ENCODE results near the gene AHCYL2.
"Not testable (repeated sequence)": the region's sequence is repeated elsewhere in the genome, so short reads cannot be mapped to it uniquely, and the experiment has no call there.

AHCYL2 gene

DNA sequence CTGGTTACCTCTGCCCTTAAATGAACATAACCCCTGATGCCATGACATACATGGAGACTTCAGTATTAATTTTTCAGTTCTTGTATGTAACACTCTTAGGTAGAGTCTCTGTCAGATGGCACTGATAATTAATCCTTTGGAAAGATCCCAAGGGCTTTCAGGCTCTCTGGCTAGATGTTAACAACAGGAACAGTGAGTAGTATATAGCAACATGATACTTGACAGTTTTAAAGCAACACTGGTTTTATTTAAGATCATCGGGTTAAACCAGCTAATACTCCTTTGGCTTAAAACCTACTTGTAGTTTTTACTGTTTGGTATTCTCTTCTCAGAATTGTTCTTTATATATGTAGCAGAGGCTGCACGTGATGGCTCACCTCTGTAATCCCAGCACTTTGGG lies 27.3 kb downstream of the AHCYL2 start:
- Histone ChIP-seq H3K4me3 (ENCODE audit: low read depth, low read length) (no peak overlapping the region), H3K9ac (ENCODE audit: low read length) (no peak overlapping the region), H3K36me3 (ENCODE audit: control insufficient read depth, insufficient read depth, low read length) (no peaks in the 10 kb centered on the region), H3K9me3 (ENCODE audit: control insufficient read depth, insufficient read depth, low read depth, low read length) (no peaks in the 10 kb centered on the region), H3K27me3 (ENCODE audit: control insufficient read depth, insufficient read depth, low read length) (no peaks in the 10 kb centered on the region), H3K4me1 (ENCODE audit: control insufficient read depth, insufficient read depth, low read length) (peaks cover 5% of the 10 kb centered on the region; the same call in 1 of the 2 replicates), H3K27ac (ENCODE audit: low read depth, low read length) (no peak overlapping the region)

DNA sequence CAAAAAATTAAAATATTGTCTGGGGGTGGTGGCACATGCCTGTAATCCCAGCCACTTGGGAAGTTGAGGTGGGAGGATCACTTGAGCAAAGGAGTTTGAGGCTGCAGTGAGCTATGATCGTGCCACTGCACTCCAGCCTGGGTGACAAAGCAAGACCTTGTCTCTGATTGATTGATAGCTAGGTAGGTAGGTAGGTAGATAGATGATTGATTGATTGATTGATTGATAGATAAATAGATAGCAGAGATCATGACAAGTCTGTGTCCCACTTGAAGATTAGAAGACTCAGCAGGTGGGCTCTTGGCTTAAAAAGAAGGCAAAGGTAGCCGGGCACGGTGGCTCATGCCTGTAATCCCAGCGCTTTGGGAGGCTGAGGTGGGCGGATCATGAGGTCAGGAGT lies 27.8 kb downstream of the AHCYL2 start:
- H3K27ac ChIP-seq (ENCODE audit: low read depth, low read length) = not testable (repeated sequence)

DNA sequence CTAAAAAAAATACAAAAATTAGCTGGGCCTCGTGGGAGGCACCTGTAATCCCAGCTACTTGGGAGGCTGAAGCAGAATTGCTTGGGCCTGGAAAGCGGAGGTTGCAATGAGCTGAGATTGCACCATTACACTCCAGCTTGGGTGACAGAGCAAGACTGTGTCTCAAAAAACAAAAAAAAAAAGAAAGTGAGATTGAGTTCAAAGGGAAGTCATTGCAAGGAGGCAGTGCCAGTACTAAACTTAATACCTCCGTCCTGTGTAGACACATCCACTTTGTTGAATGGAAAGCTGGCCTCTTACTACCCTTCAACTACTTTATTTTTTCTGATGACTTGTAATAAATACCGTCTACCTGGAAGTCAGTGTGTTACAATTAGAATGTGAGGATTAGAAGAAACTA lies 31.0 kb downstream of the AHCYL2 start:
- Histone ChIP-seq H3K9me3 (ENCODE audit: control insufficient read depth, insufficient read depth, low read depth, low read length) (no peaks in the 10 kb centered on the region), H3K4me3 (ENCODE audit: low read depth, low read length) (no peak overlapping the region), H3K9ac (ENCODE audit: low read length) (no peak overlapping the region), H3K27ac (ENCODE audit: low read depth, low read length) (no peak overlapping the region), H3K36me3 (ENCODE audit: control insufficient read depth, insufficient read depth, low read length) (no peaks in the 10 kb centered on the region), H3K27me3 (ENCODE audit: control insufficient read depth, insufficient read depth, low read length) (no peaks in the 10 kb centered on the region), H3K4me1 (ENCODE audit: control insufficient read depth, insufficient read depth, low read length) (peaks cover 33% of the 10 kb centered on the region)

More for the DNA sequence above, 27.8 kb downstream of the AHCYL2 start:
- peaks cover 10% of the 10 kb centered on the region for H3K4me1 ChIP-seq (ENCODE audit: control insufficient read depth, insufficient read depth, low read length)
- not testable (repeated sequence) for H3K27me3 ChIP-seq (ENCODE audit: control insufficient read depth, insufficient read depth, low read length); H3K4me3 ChIP-seq (ENCODE audit: low read depth, low read length); H3K9ac ChIP-seq (ENCODE audit: low read length); H3K36me3 ChIP-seq (ENCODE audit: control insufficient read depth, insufficient read depth, low read length); H3K9me3 ChIP-seq (ENCODE audit: control insufficient read depth, insufficient read depth, low read depth, low read length)

DNA sequence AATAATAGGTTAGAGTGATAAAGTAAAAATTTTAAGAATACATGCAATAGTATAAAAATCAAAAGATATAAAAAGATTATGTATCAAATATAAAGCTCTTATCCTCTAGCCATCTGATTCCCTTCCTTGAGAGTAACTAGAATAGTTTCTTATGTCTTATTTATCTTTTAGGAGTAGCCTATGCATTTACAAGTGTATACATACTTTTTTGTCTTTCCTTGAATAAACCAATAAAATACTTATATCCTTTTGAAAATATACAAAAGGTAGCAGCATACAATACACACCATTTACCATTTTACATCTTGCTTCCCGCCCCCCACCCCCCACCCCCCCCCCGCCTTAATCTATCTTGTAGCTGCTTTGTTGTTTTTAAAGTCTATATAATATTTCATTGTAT lies 31.4 kb downstream of the AHCYL2 start:
- H3K9ac ChIP-seq (ENCODE audit: low read length) = no peak overlapping the region
- H3K27me3 ChIP-seq (ENCODE audit: control insufficient read depth, insufficient read depth, low read length) = no peaks in the 10 kb centered on the region
- no peaks in the 10 kb centered on the region for H3K36me3 ChIP-seq (ENCODE audit: control insufficient read depth, insufficient read depth, low read length)
- H3K4me3 ChIP-seq (ENCODE audit: low read depth, low read length) = no peak overlapping the region
- no peaks in the 10 kb centered on the region for H3K9me3 ChIP-seq (ENCODE audit: control insufficient read depth, insufficient read depth, low read depth, low read length)
- no peak overlapping the region for H3K27ac ChIP-seq (ENCODE audit: low read depth, low read length)
- peaks cover 33% of the 10 kb centered on the region for H3K4me1 ChIP-seq (ENCODE audit: control insufficient read depth, insufficient read depth, low read length)

DNA sequence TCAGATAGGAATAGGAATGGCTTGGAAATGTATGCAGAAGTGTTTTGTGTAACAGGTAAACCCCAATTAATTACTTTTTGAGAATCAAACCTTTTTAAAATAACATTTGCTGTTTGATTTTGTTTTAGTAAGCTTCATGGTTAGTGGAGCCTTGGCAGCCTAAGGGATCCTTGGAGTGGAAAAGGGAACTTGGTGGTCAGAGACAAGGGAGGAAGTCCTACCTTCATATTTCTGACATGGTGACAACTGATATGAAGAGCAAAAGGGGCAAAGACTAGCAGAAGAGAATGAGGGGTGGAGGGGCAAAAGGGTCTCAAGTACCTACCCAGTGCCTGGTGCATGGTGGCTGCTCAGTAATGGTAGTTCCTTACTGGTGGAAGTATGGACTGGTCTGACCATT lies 32.3 kb downstream of the AHCYL2 start:
- Histone ChIP-seq H3K4me3 (ENCODE audit: low read depth, low read length) (no peak overlapping the region), H3K27ac (ENCODE audit: low read depth, low read length) (no peak overlapping the region), H3K36me3 (ENCODE audit: control insufficient read depth, insufficient read depth, low read length) (no peaks in the 10 kb centered on the region), H3K9ac (ENCODE audit: low read length) (no peak overlapping the region), H3K4me1 (ENCODE audit: control insufficient read depth, insufficient read depth, low read length) (peaks cover 35% of the 10 kb centered on the region), H3K9me3 (ENCODE audit: control insufficient read depth, insufficient read depth, low read depth, low read length) (no peaks in the 10 kb centered on the region), H3K27me3 (ENCODE audit: control insufficient read depth, insufficient read depth, low read length) (no peaks in the 10 kb centered on the region)

DNA sequence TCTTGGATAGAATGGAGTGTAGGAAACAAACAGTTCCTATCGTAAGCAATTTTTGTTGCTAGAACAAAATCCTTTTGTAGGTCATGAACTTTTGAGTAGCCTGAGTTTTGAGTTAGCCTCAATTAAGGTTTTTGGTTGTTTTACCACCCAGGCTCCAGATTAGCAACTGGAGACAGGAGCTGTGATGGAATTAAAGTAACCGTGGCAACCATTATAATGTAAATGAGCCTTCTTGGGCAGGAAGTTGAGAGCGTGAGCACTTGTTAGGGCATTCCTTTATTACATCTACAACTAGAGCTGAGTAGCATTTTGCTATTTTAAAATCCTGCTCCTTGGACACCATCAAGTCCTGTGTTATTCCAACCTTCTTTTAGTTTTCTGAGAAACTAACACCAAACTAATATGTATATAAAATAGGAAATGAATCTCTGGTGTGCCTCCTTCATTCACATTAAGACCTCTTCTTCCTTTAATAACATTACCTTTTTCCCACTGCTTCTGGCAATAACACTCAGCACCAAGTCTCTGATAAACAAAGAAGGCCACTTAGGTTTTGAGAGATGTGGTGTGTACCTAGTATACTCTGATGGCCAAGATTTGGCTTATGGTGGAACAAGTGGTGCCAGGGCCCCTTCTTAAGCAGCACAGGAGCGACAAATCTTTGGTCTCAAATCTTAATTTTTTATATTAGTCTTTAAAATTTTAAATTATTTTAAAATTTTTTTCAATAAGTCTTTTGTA lies 34.0 kb downstream of the AHCYL2 start:
- Histone ChIP-seq H3K4me3 (ENCODE audit: low read depth, low read length) (peak overlapping the region; percentile 41), H3K9me3 (ENCODE audit: control insufficient read depth, insufficient read depth, low read depth, low read length) (no peaks in the 10 kb centered on the region), H3K27me3 (ENCODE audit: control insufficient read depth, insufficient read depth, low read length) (no peaks in the 10 kb centered on the region), H3K9ac (ENCODE audit: low read length) (no peak overlapping the region), H3K4me1 (ENCODE audit: control insufficient read depth, insufficient read depth, low read length) (peaks cover 45% of the 10 kb centered on the region), H3K27ac (ENCODE audit: low read depth, low read length) (peak overlapping the region; percentile 77), H3K36me3 (ENCODE audit: control insufficient read depth, insufficient read depth, low read length) (no peaks in the 10 kb centered on the region)

DNA sequence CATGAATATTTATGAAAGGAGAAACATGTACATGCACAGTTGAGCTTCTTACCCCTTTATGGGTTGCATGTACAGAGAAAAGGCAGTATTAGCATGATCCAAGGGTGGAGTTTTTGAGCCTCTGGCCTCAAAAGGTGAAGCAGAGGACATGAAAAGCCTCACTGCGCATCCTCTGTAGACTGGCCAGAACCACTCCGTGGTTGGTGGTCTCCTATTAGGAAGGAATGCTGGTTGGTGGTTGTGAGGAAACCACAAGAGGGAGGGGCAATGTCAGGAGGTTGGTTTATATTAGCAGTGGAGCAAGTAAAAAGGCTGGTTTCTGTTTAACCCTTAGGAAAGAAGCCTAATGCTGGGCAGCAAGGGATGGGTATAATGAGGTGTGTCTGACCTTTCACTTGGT lies 37.5 kb downstream of the AHCYL2 start:
- Histone ChIP-seq H3K27ac (ENCODE audit: low read depth, low read length) (no peak overlapping the region), H3K36me3 (ENCODE audit: control insufficient read depth, insufficient read depth, low read length) (no peaks in the 10 kb centered on the region), H3K4me3 (ENCODE audit: low read depth, low read length) (no peak overlapping the region), H3K9ac (ENCODE audit: low read length) (no peak overlapping the region), H3K4me1 (ENCODE audit: control insufficient read depth, insufficient read depth, low read length) (peaks cover 51% of the 10 kb centered on the region), H3K27me3 (ENCODE audit: control insufficient read depth, insufficient read depth, low read length) (no peaks in the 10 kb centered on the region), H3K9me3 (ENCODE audit: control insufficient read depth, insufficient read depth, low read depth, low read length) (no peaks in the 10 kb centered on the region)

DNA sequence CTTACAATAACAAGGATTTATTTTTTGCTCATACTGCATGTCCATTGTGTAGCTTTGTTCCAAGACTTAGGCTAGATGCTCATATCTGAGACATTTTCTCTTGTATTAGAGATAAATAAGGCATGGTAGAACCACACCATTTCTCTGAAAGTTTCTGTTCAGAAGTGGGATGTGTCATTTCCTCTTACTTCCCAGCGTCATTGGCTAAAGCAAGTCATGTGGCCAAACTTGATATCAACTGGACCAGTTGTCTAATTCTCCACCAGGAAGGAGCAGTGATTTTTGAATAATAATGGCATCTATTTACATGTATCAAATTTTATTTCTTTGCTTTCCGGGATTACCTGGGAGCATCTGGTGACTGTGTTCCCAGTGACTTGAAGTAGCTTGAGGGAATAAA lies 38.3 kb downstream of the AHCYL2 start:
- Histone ChIP-seq H3K27me3 (ENCODE audit: control insufficient read depth, insufficient read depth, low read length) (no peaks in the 10 kb centered on the region), H3K9me3 (ENCODE audit: control insufficient read depth, insufficient read depth, low read depth, low read length) (no peaks in the 10 kb centered on the region), H3K4me3 (ENCODE audit: low read depth, low read length) (no peak overlapping the region), H3K4me1 (ENCODE audit: control insufficient read depth, insufficient read depth, low read length) (peaks cover 43% of the 10 kb centered on the region), H3K9ac (ENCODE audit: low read length) (no peak overlapping the region), H3K27ac (ENCODE audit: low read depth, low read length) (no peak overlapping the region), H3K36me3 (ENCODE audit: control insufficient read depth, insufficient read depth, low read length) (no peaks in the 10 kb centered on the region)

DNA sequence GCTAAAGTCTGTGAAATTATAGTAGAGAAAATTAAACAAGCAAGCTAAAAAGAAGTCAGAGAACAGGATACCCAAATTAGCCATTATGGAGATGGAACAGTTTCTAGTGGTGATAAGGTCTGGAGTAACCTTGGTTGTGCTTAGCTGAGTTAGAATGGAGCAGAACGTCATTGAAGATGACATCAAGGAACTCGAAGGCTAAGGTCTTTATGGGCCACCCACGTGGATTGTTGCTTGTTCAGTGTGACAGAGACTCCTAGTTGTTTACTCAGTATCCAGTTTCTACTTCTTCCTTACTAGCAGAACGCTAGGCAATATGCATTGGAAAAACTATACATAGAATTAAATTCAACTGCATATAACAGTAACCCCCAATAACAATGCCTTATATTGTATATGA lies 39.7 kb downstream of the AHCYL2 start:
- no peaks in the 10 kb centered on the region for H3K27me3 ChIP-seq (ENCODE audit: control insufficient read depth, insufficient read depth, low read length)
- H3K4me3 ChIP-seq (ENCODE audit: low read depth, low read length) = no peak overlapping the region
- no peaks in the 10 kb centered on the region for H3K9me3 ChIP-seq (ENCODE audit: control insufficient read depth, insufficient read depth, low read depth, low read length)
- no peaks in the 10 kb centered on the region for H3K36me3 ChIP-seq (ENCODE audit: control insufficient read depth, insufficient read depth, low read length)
- peaks cover 33% of the 10 kb centered on the region for H3K4me1 ChIP-seq (ENCODE audit: control insufficient read depth, insufficient read depth, low read length)
- H3K27ac ChIP-seq (ENCODE audit: low read depth, low read length) = no peak overlapping the region
- no peak overlapping the region for H3K9ac ChIP-seq (ENCODE audit: low read length)

DNA sequence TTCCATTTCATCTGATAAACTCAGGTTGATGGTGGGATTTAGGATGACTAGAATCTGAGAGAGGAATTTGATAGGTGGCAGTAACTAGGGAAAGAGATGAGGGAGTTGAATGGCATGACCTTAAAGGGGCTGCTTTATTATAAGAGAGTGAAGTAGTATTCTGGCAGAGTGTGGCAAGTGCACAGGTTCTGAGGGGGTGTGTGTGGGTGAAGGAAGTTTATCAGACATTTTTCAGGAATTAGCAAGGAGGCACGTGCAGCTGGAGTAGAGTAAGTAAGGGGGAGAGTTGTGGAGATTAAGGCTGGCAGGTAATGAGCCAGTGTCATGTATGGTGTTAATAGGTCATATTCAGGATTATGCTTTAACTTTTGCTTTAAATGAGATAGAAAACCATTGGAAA lies 40.5 kb downstream of the AHCYL2 start:
- H3K27me3 ChIP-seq (ENCODE audit: control insufficient read depth, insufficient read depth, low read length) = no peaks in the 10 kb centered on the region
- peaks cover 26% of the 10 kb centered on the region for H3K4me1 ChIP-seq (ENCODE audit: control insufficient read depth, insufficient read depth, low read length)
- H3K4me3 ChIP-seq (ENCODE audit: low read depth, low read length) = no peak overlapping the region
- H3K9ac ChIP-seq (ENCODE audit: low read length) = no peak overlapping the region
- no peaks in the 10 kb centered on the region for H3K9me3 ChIP-seq (ENCODE audit: control insufficient read depth, insufficient read depth, low read depth, low read length)
- H3K36me3 ChIP-seq (ENCODE audit: control insufficient read depth, insufficient read depth, low read length) = no peaks in the 10 kb centered on the region
- no peak overlapping the region for H3K27ac ChIP-seq (ENCODE audit: low read depth, low read length)

DNA sequence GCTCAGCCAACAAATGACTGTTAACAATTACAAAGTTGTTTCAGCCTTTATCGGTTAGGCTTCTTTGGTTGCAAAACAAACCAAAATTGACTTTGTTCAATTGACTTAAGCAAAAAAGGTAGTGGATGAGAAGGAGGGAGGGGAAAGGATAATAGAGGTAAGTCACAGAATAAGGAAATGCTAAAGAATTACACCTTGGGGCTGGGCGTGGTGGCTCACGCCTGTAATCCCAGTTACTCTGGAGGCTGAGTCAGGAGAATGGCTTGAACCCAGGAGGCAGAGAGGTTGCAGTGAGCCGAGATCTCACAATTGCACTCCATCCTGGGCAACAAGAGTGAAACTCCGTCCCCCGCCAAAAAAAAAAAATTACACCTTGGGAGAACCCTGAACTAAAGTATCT lies 41.4 kb downstream of the AHCYL2 start:
- no peak overlapping the region for H3K4me3 ChIP-seq (ENCODE audit: low read depth, low read length)
- H3K27ac ChIP-seq (ENCODE audit: low read depth, low read length) = no peak overlapping the region
- no peak overlapping the region for H3K9ac ChIP-seq (ENCODE audit: low read length)
- H3K36me3 ChIP-seq (ENCODE audit: control insufficient read depth, insufficient read depth, low read length) = no peaks in the 10 kb centered on the region
- peaks cover 28% of the 10 kb centered on the region for H3K4me1 ChIP-seq (ENCODE audit: control insufficient read depth, insufficient read depth, low read length)
- H3K27me3 ChIP-seq (ENCODE audit: control insufficient read depth, insufficient read depth, low read length) = no peaks in the 10 kb centered on the region
- no peaks in the 10 kb centered on the region for H3K9me3 ChIP-seq (ENCODE audit: control insufficient read depth, insufficient read depth, low read depth, low read length)

Data from HUES6 (cell line).